Common myeloid progenitor, CD34-positive (primary cell): ENCODE measurements around the gene TPRX2.
"Not testable (repeated sequence)": the region's sequence is repeated elsewhere in the genome, so short reads cannot be mapped to it uniquely, and the experiment has no call there.

Experiments
- CTCF ChIA-PET: fragments of 350-600 bp; sonication (Branson Sonifier 250); formaldehyde crosslinking; loops from one replicate; lab custom pipeline; 2021; ENCODE audit warnings: antibody characterized with exemption; lab: Charles Lee
- POLR2A ChIA-PET: fragments of 350-600 bp; sonication (Branson Sonifier 250); formaldehyde crosslinking; loops from one replicate; lab custom pipeline; 2021; ENCODE audit warnings: antibody characterized with exemption; lab: Charles Lee
- DNase-seq, 3 donors: peaks; one replicate each; pipeline versions ENCODE4 v3.0.0 to v3.0.0-alpha.2; 2013
- H3K27ac ChIP-seq, 2 experiments: 1 replicate in 1 of 2; 2 replicates in 1 of 2; pipeline ENCODE4 v1.7.0; 2013; ENCODE audit warnings: inconsistent platforms in 2 of 2, low read length in 2 of 2, mild to moderate bottlenecking in 2 of 2, low read depth in 1 of 2, moderate library complexity in 1 of 2; ENCODE audit not compliant: severe bottlenecking in 2 of 2, insufficient read depth in 1 of 2, poor library complexity in 1 of 2
- H3K27me3 ChIP-seq, 5 experiments: replicated peaks in 2 of 5; 1 replicate in 3 of 5; 2 replicates in 2 of 5; pipeline versions ENCODE4 v1.6.1 to v1.7.0; 2013; ENCODE audit warnings: low read length in 4 of 5, mild to moderate bottlenecking in 2 of 5, moderate library complexity in 2 of 5, inconsistent platforms in 1 of 5; ENCODE audit not compliant: insufficient read depth in 5 of 5, control insufficient read depth in 4 of 5
- H3K36me3 ChIP-seq, 4 experiments: 1 replicate in 2 of 4; 2 replicates in 2 of 4; pipeline versions ENCODE4 v1.6.1 to v1.7.0; 2013; ENCODE audit warnings: low read length in 3 of 4, control low read depth in 1 of 4, mild to moderate bottlenecking in 1 of 4; ENCODE audit not compliant: control insufficient read depth in 4 of 4, insufficient read depth in 4 of 4
- H3K4me1 ChIP-seq, 4 experiments: 1 replicate in 3 of 4; 2 replicates in 1 of 4; pipeline versions ENCODE4 v1.6.1 to v1.7.1; 2013; ENCODE audit warnings: low read length in 3 of 4, mild to moderate bottlenecking in 3 of 4, control low read depth in 1 of 4, inconsistent platforms in 1 of 4, moderate library complexity in 1 of 4; ENCODE audit not compliant: control insufficient read depth in 4 of 4, insufficient read depth in 4 of 4; ENCODE audit errors: control extremely low read depth in 1 of 4
- H3K4me3 ChIP-seq, 7 experiments: 1 replicate in 4 of 7; 2 replicates in 3 of 7; pipeline versions ENCODE4 v1.5.1 to v1.7.0; 2013; ENCODE audit warnings: mild to moderate bottlenecking in 7 of 7, low read length in 6 of 7, moderate library complexity in 6 of 7, inconsistent platforms in 2 of 7, low read depth in 2 of 7, control low read depth in 1 of 7; ENCODE audit not compliant: insufficient read depth in 4 of 7, control insufficient read depth in 1 of 7; ENCODE audit errors: extremely low read depth in 1 of 7
- H3K9me3 ChIP-seq, 5 experiments: 1 replicate in 4 of 5; 2 replicates in 1 of 5; pipeline versions ENCODE4 v1.6.1 to v1.7.1; 2013; ENCODE audit warnings: low read length in 4 of 5, mild to moderate bottlenecking in 2 of 5, inconsistent platforms in 1 of 5, low read depth in 1 of 5, moderate library complexity in 1 of 5; ENCODE audit not compliant: control insufficient read depth in 4 of 5, insufficient read depth in 2 of 5; ENCODE audit errors: control extremely low read depth in 1 of 5
- WGBS: methylation state at CpG from one replicate; pipeline ENCODE4 v1.1.5; 2013; ENCODE audit not compliant: insufficient coverage; 5-methylcytosine and 5-hydroxymethylcytosine counted together

TPRX2 gene

GRCh38 chr19:47859838-47860237 is 803 bp downstream of the TPRX2 start:
- H3K36me3 ChIP-seq, H3K4me3 ChIP-seq, H3K27ac ChIP-seq, DNase-seq, POLR2A ChIA-PET, CTCF ChIA-PET, H3K9me3 ChIP-seq, H3K4me1 ChIP-seq: not testable (repeated sequence)
- peaks cover 0 to 15% (median 0%) of the 10 kb centered on the region in 5 experiments for H3K27me3 ChIP-seq
- WGBS, result 100% methylated on average over 4 of the region's 17 CpGs

GRCh38 chr19:47860602-47861297 is 1.7 kb downstream of the TPRX2 start:
- ChIA-PET CTCF (no interaction called here), POLR2A (no interaction called here)
- no peak for DNase-seq
- H3K9me3 ChIP-seq, result peaks cover 0 to 8% (median 5%) of the 10 kb centered on the region in 5 experiments
- 77% methylated on average over 10 of the region's 34 CpGs for WGBS
- peaks cover 0 to 15% (median 2%) of the 10 kb centered on the region in 5 experiments for H3K27me3 ChIP-seq
- no peaks in the 10 kb centered on the region for H3K4me1 ChIP-seq
- H3K36me3 ChIP-seq, result no peaks in the 10 kb centered on the region
- no peak overlapping the region for H3K27ac ChIP-seq
- H3K4me3 ChIP-seq, result no peak overlapping the region

GRCh38 chr19:47861630-47862029 is 2.6 kb downstream of the TPRX2 start:
- Histone ChIP-seq H3K27me3 (peaks cover 0 to 14% (median 2%) of the 10 kb centered on the region in 5 experiments), H3K27ac (no peak overlapping the region), H3K9me3 (peaks cover 0 to 8% (median 5%) of the 10 kb centered on the region in 5 experiments), H3K36me3 (no peaks in the 10 kb centered on the region), H3K4me3 (no peak overlapping the region), H3K4me1 (no peaks in the 10 kb centered on the region)
- WGBS, result 96% methylated on average over 3 of the region's 5 CpGs
- ChIA-PET POLR2A (no interaction called here), CTCF (no interaction called here)
- no peak for DNase-seq

- POLR2A ChIA-PET, result no interaction called here
- CTCF ChIA-PET, result interaction anchor here (0.8 to 1.7 kb wide), 8 partner anchors 10 to 71 kb away, joined by 3 to 6 read pairs (median 4); no protein-coding TSS in a partner anchor
- 11% methylated on average over 8 of the region's 14 CpGs for WGBS
Observed at GRCh38 chr19:47863514-47863936, 4.5 kb downstream of the TPRX2 start.

GRCh38 chr19:47865166-47865565 is 6.1 kb downstream of the TPRX2 start:
- ChIA-PET CTCF (interaction anchor here (1.0 to 1.7 kb wide), 2 partner anchors 13 to 24 kb away, joined by 3 to 6 read pairs; no protein-coding TSS in a partner anchor), POLR2A (no interaction called here)
- Histone ChIP-seq H3K4me3 (no peak overlapping the region), H3K36me3 (no peaks in the 10 kb centered on the region), H3K27ac (no peak overlapping the region), H3K9me3 (peaks cover 0 to 8% (median 5%) of the 10 kb centered on the region in 5 experiments), H3K27me3 (peaks cover 0 to 14% (median 2%) of the 10 kb centered on the region in 5 experiments), H3K4me1 (no peaks in the 10 kb centered on the region)
- DNase-seq, result no peak
- 88% methylated on average over 7 of the region's 10 CpGs for WGBS

More at GRCh38 chr19:47863514-47863936, 4.5 kb downstream of the TPRX2 start:
- H3K27me3 ChIP-seq, result peaks cover 0 to 14% (median 2%) of the 10 kb centered on the region in 5 experiments
- H3K27ac ChIP-seq, result no peak overlapping the region
- no peaks in the 10 kb centered on the region for H3K4me1 ChIP-seq
- DNase-seq, result peak; percentile 60 to 73 (median 70)
- no peak overlapping the region for H3K4me3 ChIP-seq
- peaks cover 0 to 8% (median 5%) of the 10 kb centered on the region in 5 experiments for H3K9me3 ChIP-seq
- H3K36me3 ChIP-seq, result no peaks in the 10 kb centered on the region

- no peaks in the 10 kb centered on the region for H3K36me3 ChIP-seq
- POLR2A ChIA-PET, result no interaction called here
- no peak overlapping the region for H3K4me3 ChIP-seq
- CTCF ChIA-PET, result interaction anchor here (1.5 kb wide), 1 partner anchor 10 kb away, joined by 5 read pairs; no protein-coding TSS in a partner anchor
- DNase-seq, result no peak
- no peaks in the 10 kb centered on the region for H3K4me1 ChIP-seq
- H3K27me3 ChIP-seq, result no peaks in the 10 kb centered on the region
- H3K27ac ChIP-seq, result no peak overlapping the region
- H3K9me3 ChIP-seq, result no peaks in the 10 kb centered on the region
- WGBS, result no CpG with 5 or more reads among the region's 4 CpGs
Observed at GRCh38 chr19:47878906-47879305, 19.9 kb downstream of the TPRX2 start.

- no CpG with 5 or more reads among the region's 4 CpGs for WGBS
Observed at GRCh38 chr19:47879385-47879784, 20.4 kb downstream of the TPRX2 start.

More at GRCh38 chr19:47879385-47879784, 20.4 kb downstream of the TPRX2 start:
- H3K4me1 ChIP-seq, H3K36me3 ChIP-seq, CTCF ChIA-PET, POLR2A ChIA-PET, H3K4me3 ChIP-seq, H3K27ac ChIP-seq, H3K27me3 ChIP-seq, H3K9me3 ChIP-seq: not testable (repeated sequence)
- DNase-seq, result peak; percentile 13 to 66 (median 43)
